GM12878 (cell line): ENCODE data around the gene FOSL1. TPM values are rescaled to one million over a fixed set of nuclear protein-coding genes. Genes with fewer than 3 reads are reported as not detected.

ENCODE experiments used
- ATAC-seq: fragments of 200-7000 bp; cut with Tn5 transposase; 3 replicates; pipeline ENCODE4 v1.9.1; 2020; ENCODE audit warnings: mild to moderate bottlenecking, moderate library complexity
- BruUV-seq: library from RNA; stranded (reverse); fragments of 400-500 nt; replicated peaks from 2 replicates; lab custom pipeline; 2021; lab: Mats Ljungman, UMichigan
- CTCF ChIA-PET: fragments of 300-600 bp; sonication (Branson Sonifier 250); formaldehyde crosslinking; extraction: SDS; loops from one replicate; lab custom pipeline; 2021; ENCODE audit warnings: inconsistent platforms; lab: Yijun Ruan, JAX
- POLR2A ChIA-PET: fragments of 350-600 bp; formaldehyde crosslinking; extraction: SDS; loops from one replicate; lab custom pipeline; 2021; ENCODE audit warnings: inconsistent platforms; lab: Charles Lee
- RAD21 ChIA-PET: fragments of 300-600 bp; sonication (Branson Sonifier 250); formaldehyde crosslinking; loops from one replicate; lab custom pipeline; 2023; ENCODE audit warnings: antibody characterized with exemption; ENCODE audit not compliant: unreplicated experiment; lab: Charles Lee
- SMC1A ChIA-PET: fragments of 300-600 bp; sonication (Branson Sonifier 250); formaldehyde crosslinking; loops from one replicate; lab custom pipeline; 2023; ENCODE audit not compliant: unreplicated experiment, uncharacterized antibody; lab: Charles Lee
- DNase-seq: peaks from one replicate; pipeline ENCODE4 v3.0.0-alpha.2; 2011; ENCODE audit warnings: low read depth, low spot score
- FAIRE-seq: peaks from 3 replicates; lab custom pipeline; 2011; peaks lifted over from hg19 to GRCh38; lab: Jason Lieb, UNC
- H2AFZ ChIP-seq: 2 replicates; pipeline ENCODE4 v1.6.0; 2011; ENCODE audit warnings: low read depth, low read length, control low read depth; ENCODE audit not compliant: control insufficient read depth
- H3K27ac ChIP-seq: 2 replicates; pipeline ENCODE4 v1.5.1; 2011; ENCODE audit warnings: control low read depth; ENCODE audit not compliant: control insufficient read depth, insufficient read depth
- H3K27me3 ChIP-seq, 2 experiments: replicated peaks in 1 of 2; 2 replicates each; pipeline versions ENCODE4 v1.6.0 to v1.6.1; 2011; ENCODE audit warnings: low read length in 1 of 2; ENCODE audit not compliant: control insufficient read depth in 2 of 2, insufficient read depth in 2 of 2
- H3K36me3 ChIP-seq, 2 experiments: 2 replicates each; pipeline ENCODE4 v1.5.1; 2011; ENCODE audit warnings: low read length in 1 of 2; ENCODE audit not compliant: control insufficient read depth in 2 of 2, insufficient read depth in 2 of 2
- H3K4me1 ChIP-seq: 2 replicates; pipeline ENCODE4 v1.6.1; 2011; ENCODE audit warnings: mild to moderate bottlenecking, low read length, moderate library complexity, mixed read lengths; ENCODE audit not compliant: control insufficient read depth, insufficient read depth
- H3K4me2 ChIP-seq: 2 replicates; pipeline ENCODE4 v1.6.0; 2011; ENCODE audit warnings: control low read depth; ENCODE audit not compliant: control insufficient read depth, insufficient read depth
- H3K4me3 ChIP-seq: fragments of 200-600 bp; sonication (generic); 2 replicates; pipeline ENCODE4 v1.5.1; 2016
- H3K79me2 ChIP-seq: 2 replicates; pipeline ENCODE4 v1.6.0; 2011; ENCODE audit warnings: low read length; ENCODE audit not compliant: control insufficient read depth, insufficient read depth
- H3K9ac ChIP-seq: 2 replicates; pipeline ENCODE4 v1.8.0; 2011; ENCODE audit warnings: low read length, control low read depth, mixed read lengths; ENCODE audit not compliant: control insufficient read depth, insufficient read depth
- H3K9me3 ChIP-seq: replicated peaks from 3 replicates; pipeline ENCODE4 v1.5.1; 2011; ENCODE audit warnings: mild to moderate bottlenecking, low read length; ENCODE audit not compliant: control insufficient read depth, insufficient read depth
- H4K20me1 ChIP-seq: 2 replicates; pipeline ENCODE4 v1.6.0; 2011; ENCODE audit not compliant: control insufficient read depth, insufficient read depth
- FOS ChIP-seq: IDR thresholded peaks from 3 replicates; pipeline ENCODE4 v1.6.1; 2011; ENCODE audit warnings: borderline replicate concordance; ENCODE audit not compliant: insufficient read length; ENCODE audit errors: extremely low read depth
- MYC ChIP-seq: IDR thresholded peaks from 2 replicates; pipeline ENCODE4 v1.6.1; 2011; ENCODE audit warnings: mild to moderate bottlenecking, low read length, moderate library complexity, inconsistent platforms; ENCODE audit not compliant: insufficient read depth, insufficient replicate concordance, insufficient read length, severe bottlenecking
- NR2C1 ChIP-seq: fragments of 450-650 bp; IDR thresholded peaks from 2 replicates; pipeline ENCODE4 v1.6.1; 2017; ENCODE audit warnings: antibody characterized with exemption, mild to moderate bottlenecking, moderate library complexity
- SUZ12 ChIP-seq: fragments of 200-600 bp; sonication (generic); IDR thresholded peaks from one replicate; pipeline ENCODE4 v1.6.1; 2018; ENCODE audit warnings: antibody characterized with exemption, mild to moderate bottlenecking; ENCODE audit not compliant: unreplicated experiment
- WRNIP1 ChIP-seq: IDR thresholded peaks from 2 replicates; pipeline ENCODE4 v1.6.1; 2011; ENCODE audit warnings: low read depth, low read length, improper control_type of control experiment, borderline replicate concordance
- WGBS: methylation state at CpG from one replicate; pipeline ENCODE4 v1.1.6; 2016; ENCODE audit warnings: low lambda C conversion rate; ENCODE audit not compliant: insufficient replicate concordance, insufficient coverage; ENCODE audit errors: missing lambda C conversion rate; 5-methylcytosine and 5-hydroxymethylcytosine counted together
- in situ Hi-C: fragments of 300-500 bp; cut with MboI; formaldehyde crosslinking; loops from 9 replicates; pipeline ENCODE4 v1.14.3; 2018; ENCODE audit warnings: mixed read lengths
- intact Hi-C: fragments of 100-400 bp; cut with micrococcal nuclease; formaldehyde crosslinking; loops from one replicate; pipeline ENCODE4 v1.14.2; 2022; ENCODE audit not compliant: unreplicated experiment
- polyA plus RNA-seq, 11 experiments: library from polyadenylated mRNA; depleted of rRNA in 4 of 11; unstranded in 6 of 11; stranded (reverse) in 5 of 11; fragments of >200 nt; fragmentation: Nextera tagmentation in 4 of 11; fragmentation: Illumina TruSeq in 1 of 11; extraction: Ambion mirVana in 4 of 11; extraction: Trizol in 1 of 11; gene quantifications; 1 replicate in 1 of 11; 2 replicates in 10 of 11; pipeline versions ENCODE4 v1.2.1 to v1.2.3, GENCODE V29; 2011 to 2016; ENCODE audit warnings: inconsistent platforms in 2 of 11, missing spikeins in 2 of 11, low read depth in 1 of 11
- total RNA-seq, 4 experiments: library from RNA; depleted of rRNA in 3 of 4; stranded (reverse); fragments of >200 nt in 3 of 4; fragmentation: Illumina TruSeq in 1 of 4; extraction: Trizol in 1 of 4; gene quantifications; 2 replicates each; pipeline versions ENCODE4 v1.2.1 to v1.2.3, GENCODE V29; 2013 to 2021
- TF ChIP-seq, protein P1 (sequence below), 3 experiments: IDR thresholded peaks in 2 of 3; conservative IDR thresholded peaks in 1 of 3; 2 replicates each; pipeline ENCODE4 v1.5.1; 2011; ENCODE audit warnings: low read depth in 3 of 3, low read length in 3 of 3, mild to moderate bottlenecking in 3 of 3, control low read depth in 2 of 3, moderate library complexity in 2 of 3, inconsistent platforms in 1 of 3, mixed read lengths in 1 of 3; ENCODE audit not compliant: control insufficient read depth in 2 of 3, insufficient read depth in 1 of 3; ENCODE audit errors: extremely low read depth in 1 of 3
- TF ChIP-seq, protein P2 (sequence below): fragments of 450-650 bp; IDR thresholded peaks from 2 replicates; pipeline ENCODE4 v1.6.1; 2017; ENCODE audit warnings: mild to moderate bottlenecking, moderate library complexity
- TF ChIP-seq, protein P3 (sequence below): fragments of 450-650 bp; IDR thresholded peaks from 2 replicates; pipeline ENCODE4 v1.6.1; 2017; ENCODE audit warnings: low read depth, mild to moderate bottlenecking, moderate library complexity
- TF ChIP-seq, protein P4 (sequence below): fragments of 450-650 bp; IDR thresholded peaks from 2 replicates; pipeline ENCODE4 v1.6.1; 2017; ENCODE audit warnings: mild to moderate bottlenecking, low read depth, inconsistent platforms; ENCODE audit not compliant: poor library complexity, severe bottlenecking

FOSL1 gene
- total and polyA plus RNA-seq, 10 of the 15 experiments (the other 5 are each of a cell fraction or from before 2014, with no cell fraction given) = 0.82 to 5.4 (median 2.1) TPM

DNA sequence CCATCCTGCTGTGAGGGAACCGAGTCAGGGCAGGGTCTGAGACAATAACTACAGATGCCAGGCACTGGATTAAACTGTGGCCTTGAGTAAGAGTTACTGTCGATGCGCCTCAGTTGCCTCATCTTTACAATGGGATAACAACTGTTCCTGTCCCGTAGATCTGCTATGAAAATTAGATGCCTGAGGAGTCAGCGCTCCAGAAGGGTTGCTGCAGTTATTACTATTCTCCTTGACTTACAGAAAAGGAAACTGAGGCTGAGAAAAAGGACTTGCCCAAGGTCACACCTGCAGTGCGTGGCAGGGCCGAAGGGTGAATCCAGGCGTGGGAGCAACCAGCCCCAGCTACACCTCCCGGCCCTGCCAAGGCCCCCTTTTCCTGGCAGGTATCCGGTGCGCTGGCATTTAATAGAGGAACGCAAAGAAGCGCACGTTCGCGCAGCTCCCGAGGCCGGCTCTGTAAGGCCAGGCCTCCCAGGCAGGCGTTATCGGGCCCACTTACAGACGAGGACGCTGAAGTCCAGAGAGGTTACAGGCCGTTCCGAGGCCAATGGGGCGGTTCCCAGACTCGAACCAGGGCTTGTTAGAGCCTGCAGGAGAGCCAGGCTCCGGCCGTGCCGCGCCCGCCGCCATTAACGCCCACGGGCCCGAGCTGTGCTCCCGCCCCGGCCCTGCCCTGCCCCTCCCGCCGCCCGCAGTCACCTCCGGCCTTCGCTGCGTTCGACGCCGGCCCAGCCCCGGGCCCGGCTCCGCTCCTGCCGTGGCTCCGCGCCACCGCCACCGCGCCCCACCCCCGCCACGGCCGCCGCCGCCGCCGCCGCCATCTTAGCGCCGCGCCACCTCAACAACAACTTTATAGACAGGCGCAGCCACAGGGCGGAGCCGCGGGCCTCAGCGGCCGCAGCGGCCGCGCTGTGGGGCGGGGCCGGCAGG is 18.3 kb upstream of the FOSL1 start, which contains the start of gene C11orf68:
Gene C11orf68, minus strand, starts transcription at position 852 of the 930 bp plus-strand sequence. Its CDS starts 31 bp downstream, at position 821.
- ChIA-PET SMC1A (interaction anchor here (0.7 to 1.7 kb wide), 3 partner anchors 20 to 29 kb away, joined by 3 to 6 read pairs (median 5); no protein-coding TSS in a partner anchor), CTCF (interaction anchor here (0.7 to 2.1 kb wide), 9 partner anchors 12 to 207 kb away, joined by 3 to 9 read pairs (median 4); partner anchors contain the start of genes CCDC85B and KAT5), RAD21 (interaction anchor here (1.0 to 1.1 kb wide), 3 partner anchors 25 to 58 kb away, joined by 3 to 4 read pairs (median 4); partner anchors contain the start of genes CCDC85B and MUS81), POLR2A (interaction anchor here (0.6 to 2.5 kb wide), 8 partner anchors 17 to 352 kb away, joined by 3 to 17 read pairs (median 6); partner anchors contain the start of genes CCDC85B, FIBP and FOSL1)
- peak within 1 kb of the TSS; percentile 77 for H2AFZ ChIP-seq
- H3K9me3 ChIP-seq = no peaks in the 10 kb centered on the region
- H3K36me3 ChIP-seq = peaks cover 0 to 2% of the 10 kb centered on the region in 2 experiments; a peak in 3 of 4 replicates
- TSS peak; percentile 79 for BruUV-seq
- 2% methylated on average over 56 of the region's 77 CpGs for WGBS
- H3K27me3 ChIP-seq = no peaks in the 10 kb centered on the region
- no peak for FAIRE-seq
- ATAC-seq = peak; percentile 65
- peak within 1 kb of the TSS; percentile 95 for H3K4me2 ChIP-seq
- no peaks in the 10 kb centered on the region for H4K20me1 ChIP-seq
- peaks cover 34% of the 10 kb centered on the region for H3K79me2 ChIP-seq
- peak within 1 kb of the TSS; percentile 91 for H3K27ac ChIP-seq
- H3K4me1 ChIP-seq = peaks cover 22% of the 10 kb centered on the region
- DNase-seq = no peak
- peak within 1 kb of the TSS; percentile 82 for H3K4me3 ChIP-seq
- in situ Hi-C loops (no loop called here), intact Hi-C loops (loop anchor here (2.0 kb wide), 1 partner anchor 42 kb away; the partner anchor contains the start of gene SART1)
- peak within 1 kb of the TSS; percentile 99 for H3K9ac ChIP-seq
- no peak for TF ChIP-seq WRNIP1
- TF ChIP-seq, protein P1, sequence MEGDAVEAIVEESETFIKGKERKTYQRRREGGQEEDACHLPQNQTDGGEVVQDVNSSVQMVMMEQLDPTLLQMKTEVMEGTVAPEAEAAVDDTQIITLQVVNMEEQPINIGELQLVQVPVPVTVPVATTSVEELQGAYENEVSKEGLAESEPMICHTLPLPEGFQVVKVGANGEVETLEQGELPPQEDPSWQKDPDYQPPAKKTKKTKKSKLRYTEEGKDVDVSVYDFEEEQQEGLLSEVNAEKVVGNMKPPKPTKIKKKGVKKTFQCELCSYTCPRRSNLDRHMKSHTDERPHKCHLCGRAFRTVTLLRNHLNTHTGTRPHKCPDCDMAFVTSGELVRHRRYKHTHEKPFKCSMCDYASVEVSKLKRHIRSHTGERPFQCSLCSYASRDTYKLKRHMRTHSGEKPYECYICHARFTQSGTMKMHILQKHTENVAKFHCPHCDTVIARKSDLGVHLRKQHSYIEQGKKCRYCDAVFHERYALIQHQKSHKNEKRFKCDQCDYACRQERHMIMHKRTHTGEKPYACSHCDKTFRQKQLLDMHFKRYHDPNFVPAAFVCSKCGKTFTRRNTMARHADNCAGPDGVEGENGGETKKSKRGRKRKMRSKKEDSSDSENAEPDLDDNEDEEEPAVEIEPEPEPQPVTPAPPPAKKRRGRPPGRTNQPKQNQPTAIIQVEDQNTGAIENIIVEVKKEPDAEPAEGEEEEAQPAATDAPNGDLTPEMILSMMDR (IDR thresholded peaks at IDR 0.05 in 2 of 3, conservative IDR thresholded peaks at IDR 0.05 in 1 of 3; ENCODE audit: control insufficient read depth in 2 of 3, extremely low read depth in 1 of 3, insufficient read depth in 1 of 3, low read depth in 3 of 3, low read length in 3 of 3) = no peak
- TF ChIP-seq, protein P2, sequence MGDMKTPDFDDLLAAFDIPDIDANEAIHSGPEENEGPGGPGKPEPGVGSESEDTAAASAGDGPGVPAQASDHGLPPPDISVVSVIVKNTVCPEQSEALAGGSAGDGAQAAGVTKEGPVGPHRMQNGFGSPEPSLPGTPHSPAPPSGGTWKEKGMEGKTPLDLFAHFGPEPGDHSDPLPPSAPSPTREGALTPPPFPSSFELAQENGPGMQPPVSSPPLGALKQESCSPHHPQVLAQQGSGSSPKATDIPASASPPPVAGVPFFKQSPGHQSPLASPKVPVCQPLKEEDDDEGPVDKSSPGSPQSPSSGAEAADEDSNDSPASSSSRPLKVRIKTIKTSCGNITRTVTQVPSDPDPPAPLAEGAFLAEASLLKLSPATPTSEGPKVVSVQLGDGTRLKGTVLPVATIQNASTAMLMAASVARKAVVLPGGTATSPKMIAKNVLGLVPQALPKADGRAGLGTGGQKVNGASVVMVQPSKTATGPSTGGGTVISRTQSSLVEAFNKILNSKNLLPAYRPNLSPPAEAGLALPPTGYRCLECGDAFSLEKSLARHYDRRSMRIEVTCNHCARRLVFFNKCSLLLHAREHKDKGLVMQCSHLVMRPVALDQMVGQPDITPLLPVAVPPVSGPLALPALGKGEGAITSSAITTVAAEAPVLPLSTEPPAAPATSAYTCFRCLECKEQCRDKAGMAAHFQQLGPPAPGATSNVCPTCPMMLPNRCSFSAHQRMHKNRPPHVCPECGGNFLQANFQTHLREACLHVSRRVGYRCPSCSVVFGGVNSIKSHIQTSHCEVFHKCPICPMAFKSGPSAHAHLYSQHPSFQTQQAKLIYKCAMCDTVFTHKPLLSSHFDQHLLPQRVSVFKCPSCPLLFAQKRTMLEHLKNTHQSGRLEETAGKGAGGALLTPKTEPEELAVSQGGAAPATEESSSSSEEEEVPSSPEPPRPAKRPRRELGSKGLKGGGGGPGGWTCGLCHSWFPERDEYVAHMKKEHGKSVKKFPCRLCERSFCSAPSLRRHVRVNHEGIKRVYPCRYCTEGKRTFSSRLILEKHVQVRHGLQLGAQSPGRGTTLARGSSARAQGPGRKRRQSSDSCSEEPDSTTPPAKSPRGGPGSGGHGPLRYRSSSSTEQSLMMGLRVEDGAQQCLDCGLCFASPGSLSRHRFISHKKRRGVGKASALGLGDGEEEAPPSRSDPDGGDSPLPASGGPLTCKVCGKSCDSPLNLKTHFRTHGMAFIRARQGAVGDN = no peak; the same call in 1 of the 2 replicates
- no peak for TF ChIP-seq FOS
- TF ChIP-seq, protein P3, sequence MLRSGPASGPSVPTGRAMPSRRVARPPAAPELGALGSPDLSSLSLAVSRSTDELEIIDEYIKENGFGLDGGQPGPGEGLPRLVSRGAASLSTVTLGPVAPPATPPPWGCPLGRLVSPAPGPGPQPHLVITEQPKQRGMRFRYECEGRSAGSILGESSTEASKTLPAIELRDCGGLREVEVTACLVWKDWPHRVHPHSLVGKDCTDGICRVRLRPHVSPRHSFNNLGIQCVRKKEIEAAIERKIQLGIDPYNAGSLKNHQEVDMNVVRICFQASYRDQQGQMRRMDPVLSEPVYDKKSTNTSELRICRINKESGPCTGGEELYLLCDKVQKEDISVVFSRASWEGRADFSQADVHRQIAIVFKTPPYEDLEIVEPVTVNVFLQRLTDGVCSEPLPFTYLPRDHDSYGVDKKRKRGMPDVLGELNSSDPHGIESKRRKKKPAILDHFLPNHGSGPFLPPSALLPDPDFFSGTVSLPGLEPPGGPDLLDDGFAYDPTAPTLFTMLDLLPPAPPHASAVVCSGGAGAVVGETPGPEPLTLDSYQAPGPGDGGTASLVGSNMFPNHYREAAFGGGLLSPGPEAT = no peak
- no peak for TF ChIP-seq MYC
- TF ChIP-seq SUZ12 = no peak
- TF ChIP-seq, protein P4, sequence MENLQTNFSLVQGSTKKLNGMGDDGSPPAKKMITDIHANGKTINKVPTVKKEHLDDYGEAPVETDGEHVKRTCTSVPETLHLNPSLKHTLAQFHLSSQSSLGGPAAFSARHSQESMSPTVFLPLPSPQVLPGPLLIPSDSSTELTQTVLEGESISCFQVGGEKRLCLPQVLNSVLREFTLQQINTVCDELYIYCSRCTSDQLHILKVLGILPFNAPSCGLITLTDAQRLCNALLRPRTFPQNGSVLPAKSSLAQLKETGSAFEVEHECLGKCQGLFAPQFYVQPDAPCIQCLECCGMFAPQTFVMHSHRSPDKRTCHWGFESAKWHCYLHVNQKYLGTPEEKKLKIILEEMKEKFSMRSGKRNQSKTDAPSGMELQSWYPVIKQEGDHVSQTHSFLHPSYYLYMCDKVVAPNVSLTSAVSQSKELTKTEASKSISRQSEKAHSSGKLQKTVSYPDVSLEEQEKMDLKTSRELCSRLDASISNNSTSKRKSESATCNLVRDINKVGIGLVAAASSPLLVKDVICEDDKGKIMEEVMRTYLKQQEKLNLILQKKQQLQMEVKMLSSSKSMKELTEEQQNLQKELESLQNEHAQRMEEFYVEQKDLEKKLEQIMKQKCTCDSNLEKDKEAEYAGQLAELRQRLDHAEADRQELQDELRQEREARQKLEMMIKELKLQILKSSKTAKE = no peak
- no peak for TF ChIP-seq NR2C1
